HG02938 (cell line): ENCODE results near the gene MSRB2.
A peak's percentile ranks its signal among the peaks of the same experiment; 100 is the strongest.

Experiments used
- ATAC-seq: cut with Tn5 transposase; IDR thresholded peaks from one replicate; pipeline ENCODE4 v1.9.1; 2021; ENCODE audit warnings: mild to moderate bottlenecking, moderate library complexity; ENCODE audit not compliant: unreplicated experiment

Gene MSRB2

DNA sequence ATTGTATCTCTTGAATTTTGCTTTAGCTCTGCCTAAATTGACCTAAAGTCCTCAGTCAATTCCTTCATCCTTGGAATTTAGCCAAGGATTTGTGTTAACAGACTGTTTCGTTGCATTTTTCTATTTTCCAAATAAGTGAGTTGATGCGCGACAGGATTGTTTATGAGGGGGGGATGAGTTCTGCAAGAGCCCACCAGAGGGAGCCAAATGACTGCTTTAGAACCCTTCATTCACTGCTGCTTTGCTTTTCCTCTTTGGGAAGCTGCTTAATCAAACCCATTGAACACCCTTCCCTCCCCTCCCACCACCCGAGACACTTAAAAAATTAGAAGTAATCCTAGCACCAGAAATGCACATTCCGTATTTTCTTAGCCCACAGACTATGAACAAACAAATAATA lies 63.0 kb downstream of the MSRB2 start:
- ATAC-seq, result peak; percentile 56

DNA sequence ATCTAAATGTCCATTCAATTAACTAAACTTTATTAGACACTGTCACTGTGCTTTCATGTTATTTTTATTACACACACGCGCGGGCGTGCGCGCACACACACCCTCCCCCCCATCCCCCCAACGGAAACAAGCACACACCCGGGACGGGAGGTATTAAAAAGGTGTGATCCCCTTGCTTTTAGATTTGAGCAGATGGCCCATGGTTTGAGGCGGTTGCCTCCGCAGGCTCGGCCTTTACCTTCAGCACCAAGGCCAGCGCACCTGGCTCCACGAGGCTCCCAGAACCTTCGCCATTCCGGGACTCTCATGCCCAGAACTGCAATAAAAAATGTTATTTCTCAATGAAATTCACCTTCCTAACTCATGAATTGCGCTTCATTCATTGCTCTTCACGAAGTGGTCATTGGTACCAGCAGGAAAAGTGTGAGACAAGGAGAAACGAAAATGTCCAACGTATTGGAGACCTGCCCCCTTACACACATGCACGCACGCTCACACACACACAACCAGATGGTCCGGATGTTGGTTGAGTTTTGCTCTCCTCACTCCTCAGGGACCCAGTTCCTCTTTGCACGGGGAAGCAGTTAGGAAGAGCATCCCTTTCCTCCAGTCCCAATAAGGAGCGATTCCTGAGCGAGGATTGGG lies 76.0 kb downstream of the MSRB2 start:
- no peak for ATAC-seq
